Measurements from ENCODE around the gene OR2B3.
"Not testable (repeated sequence)": the region's sequence is repeated elsewhere in the genome, so short reads cannot be mapped to it uniquely, and the experiment has no call there.

The OR2B3 gene

DNA sequence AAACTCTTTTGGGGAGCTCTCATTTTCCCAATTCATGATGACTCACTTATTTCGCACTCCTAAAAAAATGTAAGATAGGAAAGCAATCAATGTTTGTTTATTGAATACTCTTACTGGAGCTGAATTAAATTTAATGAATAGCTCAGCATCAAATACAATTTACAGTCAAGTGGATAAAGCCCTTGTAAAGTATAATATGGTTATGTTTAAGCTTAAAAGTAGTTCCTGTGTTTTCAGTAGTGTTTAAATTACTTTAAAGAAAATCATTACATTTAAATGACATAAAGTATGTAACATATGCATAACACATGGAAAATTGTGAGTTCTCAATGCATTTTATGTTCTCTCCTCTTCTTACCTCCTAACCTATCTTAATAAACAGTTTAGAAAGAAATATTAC lies at the start of gene OR2B3:
Gene OR2B3 (minus strand): TSS at position 101 of the 400 bp plus-strand sequence. CDS start 65 bp downstream, at position 36.
- no peak for DNase-seq

DNA sequence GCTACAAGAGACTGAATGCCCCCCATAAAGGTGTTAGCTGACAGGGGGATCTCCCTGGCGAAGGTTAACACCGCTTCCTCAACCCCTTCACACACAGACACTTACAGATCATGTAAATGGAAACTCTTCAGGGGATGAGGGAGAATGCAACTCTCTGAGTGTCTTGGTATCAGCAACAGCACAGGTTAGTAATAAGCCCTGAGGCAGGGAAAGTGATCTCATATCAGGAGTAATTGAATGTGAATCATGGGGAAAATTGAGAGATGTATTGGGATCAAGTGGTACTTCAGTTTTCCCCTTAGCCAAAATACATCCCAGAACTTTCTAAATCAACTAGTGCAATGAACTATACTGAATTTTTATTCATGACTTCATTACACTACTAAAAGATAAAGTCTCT lies 44.6 kb upstream of the OR2B3 start:
- DNase-seq: no peak

GRCh38 chr6:29130644-29131043 lies 43.5 kb upstream of the OR2B3 start:
- no peak for DNase-seq

- no peak for DNase-seq
Measured at GRCh38 chr6:29129326-29130012, 42.4 kb upstream of the OR2B3 start.

GRCh38 chr6:29114964-29115363 lies 27.9 kb upstream of the OR2B3 start:
- not testable (repeated sequence) for DNase-seq

DNA sequence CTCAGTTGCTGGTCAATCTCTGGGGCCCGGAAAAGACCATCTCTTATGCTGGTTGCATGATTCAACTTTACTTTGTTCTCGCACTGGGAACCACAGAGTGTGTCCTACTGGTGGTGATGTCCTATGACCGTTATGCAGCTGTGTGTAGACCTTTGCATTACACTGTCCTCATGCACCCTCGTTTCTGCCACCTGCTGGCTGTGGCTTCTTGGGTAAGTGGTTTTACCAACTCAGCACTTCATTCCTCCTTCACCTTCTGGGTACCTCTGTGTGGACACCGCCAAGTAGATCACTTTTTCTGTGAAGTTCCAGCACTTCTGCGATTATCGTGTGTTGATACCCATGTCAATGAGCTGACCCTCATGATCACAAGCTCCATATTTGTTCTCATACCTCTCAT lies 25.0 kb upstream of the OR2B3 start:
- no peak for DNase-seq

DNA sequence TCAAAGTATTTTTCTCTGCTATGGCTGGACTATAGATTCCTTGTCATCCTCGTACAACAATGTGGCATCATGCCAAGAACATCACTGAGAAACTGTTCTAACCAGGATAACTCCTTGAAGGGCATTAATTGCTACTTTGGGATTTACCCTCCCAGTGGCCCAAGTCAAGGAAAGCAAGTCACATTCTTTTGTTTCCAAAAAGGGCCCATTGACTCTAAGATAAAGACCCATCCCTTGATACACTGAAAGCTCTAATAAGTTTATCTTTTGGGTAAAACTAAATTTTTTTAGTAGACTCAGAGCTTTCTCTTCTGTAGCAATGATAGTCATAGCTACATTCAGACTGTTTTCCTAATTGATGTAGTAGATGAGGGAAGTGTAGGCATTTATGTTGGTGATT lies 20.6 kb upstream of the OR2B3 start, which contains the start of gene OR2J3:
Gene OR2J3 (plus strand): TSS at position 301 of the 400 bp plus-strand sequence. CDS start 3,833 bp downstream, outside the sequence.
- DNase-seq: no peak

- no peak for DNase-seq
Measured at GRCh38 chr6:29099190-29099589, 12.1 kb upstream of the OR2B3 start, which contains the start of gene OR2J1. OR2J1 (plus strand) TSS chr6:29099490; CDS start chr6:29100943, 1,453 bp downstream.

DNA sequence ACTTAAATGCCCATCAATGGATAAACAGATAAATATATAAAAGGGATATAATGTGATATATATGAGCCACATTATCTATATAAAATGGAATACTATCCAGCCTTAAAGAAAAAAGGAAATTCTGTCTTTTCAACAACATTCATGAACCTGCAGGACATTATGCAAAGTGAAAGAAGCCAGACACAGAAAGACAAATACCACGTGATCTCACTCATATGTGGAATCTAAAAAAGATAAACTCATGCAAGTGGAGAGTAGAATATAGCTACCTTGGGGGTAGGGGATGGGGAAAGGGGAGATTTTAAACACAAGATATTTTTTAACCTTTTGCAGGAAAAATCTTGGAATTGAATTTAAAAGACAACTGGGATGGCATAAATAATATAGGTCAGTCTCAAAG lies 10.7 kb upstream of the OR2B3 start:
- DNase-seq: no peak

DNA sequence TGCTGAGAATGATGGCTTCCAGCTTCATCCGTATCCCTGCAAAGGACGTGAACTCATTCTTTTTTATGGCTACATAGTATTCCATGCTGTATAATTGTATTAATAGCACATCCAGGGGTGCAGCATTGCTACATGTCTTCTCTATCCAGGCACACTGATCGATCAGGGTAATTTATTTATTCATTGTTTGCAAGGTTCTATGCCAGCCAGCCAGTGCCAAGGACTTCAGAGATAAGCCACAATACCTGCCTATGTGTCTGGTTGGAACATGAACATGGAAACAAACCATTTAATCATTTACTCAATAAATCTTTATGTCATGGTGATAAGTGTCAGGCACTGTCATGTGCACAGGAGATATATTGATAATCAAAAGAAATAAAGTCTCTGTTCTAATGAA lies 5.8 kb upstream of the OR2B3 start:
- DNase-seq: no peak

GRCh38 chr6:29082457-29082856 lies 4.7 kb downstream of the OR2B3 start:
- no peak for DNase-seq

GRCh38 chr6:29081312-29081711 lies 5.8 kb downstream of the OR2B3 start:
- DNase-seq: no peak

DNA sequence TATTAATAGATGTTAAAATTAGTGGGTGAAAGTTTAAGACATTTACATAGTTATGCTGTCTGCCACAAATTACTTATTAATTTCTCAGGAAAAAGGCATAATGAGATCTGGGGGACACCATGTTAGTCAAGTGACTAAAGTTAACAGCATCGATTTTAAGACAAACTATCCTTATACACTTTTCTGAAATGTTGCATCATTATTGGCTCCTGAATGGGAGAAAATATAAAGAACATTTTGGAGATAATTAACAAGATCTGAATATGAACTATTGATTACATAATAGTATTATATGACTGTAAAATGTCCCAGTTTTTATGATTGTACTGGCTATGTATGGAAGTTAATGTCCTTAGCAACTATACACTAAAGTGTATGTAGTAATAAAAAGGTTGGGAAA lies 7.9 kb downstream of the OR2B3 start:
- DNase-seq: no peak

DNA sequence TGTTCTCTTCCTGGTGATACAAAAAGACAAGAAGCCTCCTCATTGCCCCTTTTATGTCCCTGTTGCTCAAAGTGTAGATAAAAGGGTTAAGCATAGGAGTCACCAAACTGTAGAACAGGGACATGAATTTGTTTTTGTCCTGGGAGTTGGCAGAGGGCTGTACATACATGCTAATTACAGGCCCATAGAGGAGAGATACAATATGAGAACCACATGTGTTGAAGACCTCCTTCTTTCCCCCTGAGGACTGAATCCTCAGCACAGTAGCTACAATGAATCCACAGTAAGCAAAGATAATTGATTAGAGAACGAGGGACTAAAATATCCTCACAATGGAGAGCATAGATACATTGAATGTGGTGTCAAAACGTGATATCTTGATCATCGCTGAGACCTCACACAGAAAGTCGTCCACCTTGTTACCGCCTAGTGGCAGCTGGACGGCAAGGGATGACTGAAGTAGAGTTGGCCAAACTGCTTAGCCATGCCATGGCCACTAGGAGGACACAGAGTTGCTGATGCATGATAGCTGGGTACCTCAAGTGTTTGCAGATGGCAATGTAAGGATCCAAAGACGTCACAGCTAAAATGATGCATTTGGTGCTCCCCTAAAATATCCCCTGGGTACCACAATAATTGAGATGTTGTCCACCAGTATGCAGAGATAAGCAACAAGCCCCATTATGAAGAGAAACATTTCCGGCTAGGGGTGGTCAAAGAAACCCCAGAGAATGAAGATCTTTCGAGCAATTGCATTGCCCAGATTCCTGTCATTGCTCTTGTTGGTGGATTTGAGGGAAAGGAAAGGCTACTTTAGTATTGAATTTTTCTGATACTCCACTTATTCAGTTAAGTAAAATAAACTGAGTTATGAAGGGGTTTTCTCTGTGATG lies 15.0 kb downstream of the OR2B3 start:
- DNase-seq: peak in 1 of 2 donors; percentile 2

DNA sequence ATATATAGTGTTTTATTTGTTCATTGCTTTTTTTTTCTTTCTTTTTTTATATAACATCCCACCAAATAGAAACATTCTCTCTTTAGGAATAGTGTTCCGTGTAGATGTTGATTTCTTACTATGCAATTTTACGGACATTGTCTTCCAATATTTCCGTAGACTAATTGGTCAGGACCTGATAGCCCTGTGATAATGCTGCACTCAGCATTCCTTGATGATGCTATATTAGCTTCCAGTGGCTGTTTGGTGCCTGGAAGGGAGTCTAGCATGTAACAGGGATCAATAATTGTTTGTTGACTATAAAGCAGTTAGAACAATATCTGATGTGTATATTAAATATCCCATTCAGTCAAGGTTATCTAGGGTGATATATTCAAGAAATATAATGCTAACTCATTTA lies 35.4 kb downstream of the OR2B3 start:
- no peak for DNase-seq

DNA sequence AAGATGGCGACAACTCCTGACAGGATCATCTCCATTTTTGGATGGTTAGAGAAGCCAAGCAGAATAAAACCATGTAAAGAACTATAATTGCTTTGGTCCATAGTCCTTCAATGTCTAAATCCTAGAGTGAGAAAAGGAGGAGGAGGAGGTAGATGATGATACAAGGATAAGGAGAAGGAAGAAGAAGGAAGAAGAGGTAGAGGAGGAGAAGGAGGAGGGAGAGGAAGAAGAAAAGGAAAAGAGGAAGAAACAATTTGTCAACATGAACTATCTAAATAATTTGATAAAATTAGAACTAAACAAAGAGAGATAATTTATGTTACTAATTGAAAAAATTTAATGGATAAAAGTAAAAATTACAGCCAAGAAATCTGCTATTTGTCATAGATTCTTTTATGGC lies 42.0 kb downstream of the OR2B3 start, which contains the start of gene OR2W1:
Gene OR2W1 (minus strand): TSS at position 101 of the 400 bp plus-strand sequence. CDS start 0 bp downstream, at position 101.
- no peak for DNase-seq

Measured in stimulated activated CD4-positive, alpha-beta T cell treated with anti-CD3 and anti-CD28 coated beads, Interleukin-2, amount 100 ng/mL, for 48 hours (primary cell).